ENCODE results near the gene FSD2. TPM values are rescaled to one million over a fixed set of nuclear protein-coding genes. Genes with fewer than 3 reads are reported as not detected.

FSD2 gene
- total and polyA plus RNA-seq, 2 donors (not counting 1 experiment from before 2014, with no cell fraction given), result not detected

DNA sequence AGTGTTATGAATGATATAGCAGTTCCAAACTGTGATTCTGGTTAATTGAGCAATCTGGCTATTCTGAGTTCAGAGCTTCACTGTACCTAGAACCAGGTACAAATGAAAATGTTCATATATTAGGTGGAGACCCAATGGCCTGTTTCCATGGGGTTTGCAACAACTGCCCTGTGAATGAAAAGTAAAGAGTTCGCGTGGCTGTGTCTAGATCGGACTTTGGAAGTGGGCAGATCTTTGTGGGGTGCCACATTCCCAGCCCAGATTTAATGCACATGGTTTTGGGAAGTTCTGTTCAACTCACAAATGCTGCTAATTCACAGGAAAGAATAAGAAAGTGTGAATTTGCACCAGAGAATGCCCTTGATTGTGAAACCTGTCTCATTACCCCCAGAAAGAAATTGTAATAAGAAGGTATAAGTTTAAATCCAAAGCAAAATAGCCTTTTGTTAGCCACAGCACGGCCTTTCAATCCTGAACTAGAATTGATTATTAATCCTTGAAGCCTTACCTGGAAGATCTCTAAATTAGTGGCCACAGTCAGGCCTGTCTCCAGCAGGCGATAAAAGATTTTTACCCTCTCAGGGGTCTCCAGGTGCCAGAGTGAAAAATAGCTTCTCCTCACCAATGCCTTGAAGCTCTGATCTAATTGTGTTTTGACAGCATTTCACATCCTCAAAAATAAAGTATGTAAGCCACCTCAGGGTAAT lies 26.2 kb upstream of the FSD2 start:
- ATAC-seq (ENCODE audit: low read depth), result no peak
- H2AFZ ChIP-seq (ENCODE audit: insufficient read depth, low read depth, low read length, poor library complexity, severe bottlenecking), result no peak overlapping the region
- H3K9me3 ChIP-seq (ENCODE audit: control extremely low read depth in 1 of 3, control insufficient read depth in 2 of 3, insufficient read depth in 1 of 3, low read length in 2 of 3), result no peaks in the 10 kb centered on the region
- H3K79me2 ChIP-seq (ENCODE audit: control insufficient read depth, insufficient read depth, low read length), result peaks cover 2% of the 10 kb centered on the region
- WGBS (ENCODE audit: insufficient coverage), result 100% methylated on average over 3 of the region's 5 CpGs
- H3K4me1 ChIP-seq (ENCODE audit: control insufficient read depth in 2 of 2, insufficient read depth in 2 of 2, low read length in 2 of 2), result no peaks in the 10 kb centered on the region
- H3K27ac Mint-ChIP-seq, result peak overlapping the region; percentile 4
- no peaks in the 10 kb centered on the region for H3K9me3 Mint-ChIP-seq (ENCODE audit: insufficient read depth)
- CTCF ChIA-PET, result interaction anchor here (1.2 to 2.2 kb wide), 3 partner anchors 13 to 21 kb away, joined by 4 to 7 read pairs (median 5); no protein-coding TSS in a partner anchor
- intact Hi-C loops (cut with micrococcal nuclease), result no loop called here
- no peaks in the 10 kb centered on the region for H3K27me3 Mint-ChIP-seq
- POLR2A ChIA-PET, result no interaction called here
- H3K9ac ChIP-seq (ENCODE audit: low read length), result no peak overlapping the region
- no peak overlapping the region for H3K4me3 ChIP-seq (ENCODE audit: control extremely low read depth in 1 of 5, extremely low read depth in 1 of 5, insufficient read depth in 1 of 5, low read depth in 2 of 5, low read length in 4 of 5)
- DNase-seq, result no peak
- H4K20me1 ChIP-seq (ENCODE audit: control insufficient read depth, insufficient read depth, low read length, poor library complexity, severe bottlenecking), result peaks cover 30% of the 10 kb centered on the region
- peaks cover 16% of the 10 kb centered on the region for H3K4me1 Mint-ChIP-seq
- H3K4me2 ChIP-seq (replicated peaks; ENCODE audit: low read depth, low read length, poor library complexity, severe bottlenecking), result no peak overlapping the region
- peaks cover 2 to 91% of the 10 kb centered on the region in 2 experiments for H3K36me3 ChIP-seq (replicated peaks in 1 of 2; ENCODE audit: control extremely low read depth in 1 of 2, control insufficient read depth in 1 of 2, extremely low read depth in 1 of 2, insufficient read depth in 2 of 2, low read length in 1 of 2)
- no peaks in the 10 kb centered on the region for H3K27me3 ChIP-seq (replicated peaks in 1 of 4; ENCODE audit: control extremely low read depth in 1 of 4, control insufficient read depth in 3 of 4, insufficient read depth in 4 of 4, low read length in 3 of 4)
- peak overlapping the region in 1 of 2 donors; percentile 9 for H3K27ac ChIP-seq (ENCODE audit: low read length in 2 of 2)
- TF ChIP-seq EZH2 (IDR thresholded peaks at IDR 0.05; ENCODE audit: borderline replicate concordance, insufficient read depth, low read depth, low read length, poor library complexity, severe bottlenecking), result no peak
- TF ChIP-seq, protein P1, sequence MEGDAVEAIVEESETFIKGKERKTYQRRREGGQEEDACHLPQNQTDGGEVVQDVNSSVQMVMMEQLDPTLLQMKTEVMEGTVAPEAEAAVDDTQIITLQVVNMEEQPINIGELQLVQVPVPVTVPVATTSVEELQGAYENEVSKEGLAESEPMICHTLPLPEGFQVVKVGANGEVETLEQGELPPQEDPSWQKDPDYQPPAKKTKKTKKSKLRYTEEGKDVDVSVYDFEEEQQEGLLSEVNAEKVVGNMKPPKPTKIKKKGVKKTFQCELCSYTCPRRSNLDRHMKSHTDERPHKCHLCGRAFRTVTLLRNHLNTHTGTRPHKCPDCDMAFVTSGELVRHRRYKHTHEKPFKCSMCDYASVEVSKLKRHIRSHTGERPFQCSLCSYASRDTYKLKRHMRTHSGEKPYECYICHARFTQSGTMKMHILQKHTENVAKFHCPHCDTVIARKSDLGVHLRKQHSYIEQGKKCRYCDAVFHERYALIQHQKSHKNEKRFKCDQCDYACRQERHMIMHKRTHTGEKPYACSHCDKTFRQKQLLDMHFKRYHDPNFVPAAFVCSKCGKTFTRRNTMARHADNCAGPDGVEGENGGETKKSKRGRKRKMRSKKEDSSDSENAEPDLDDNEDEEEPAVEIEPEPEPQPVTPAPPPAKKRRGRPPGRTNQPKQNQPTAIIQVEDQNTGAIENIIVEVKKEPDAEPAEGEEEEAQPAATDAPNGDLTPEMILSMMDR (IDR thresholded peaks at IDR 0.05), result no peak
- H3K4me3 Mint-ChIP-seq, result no peak overlapping the region

DNA sequence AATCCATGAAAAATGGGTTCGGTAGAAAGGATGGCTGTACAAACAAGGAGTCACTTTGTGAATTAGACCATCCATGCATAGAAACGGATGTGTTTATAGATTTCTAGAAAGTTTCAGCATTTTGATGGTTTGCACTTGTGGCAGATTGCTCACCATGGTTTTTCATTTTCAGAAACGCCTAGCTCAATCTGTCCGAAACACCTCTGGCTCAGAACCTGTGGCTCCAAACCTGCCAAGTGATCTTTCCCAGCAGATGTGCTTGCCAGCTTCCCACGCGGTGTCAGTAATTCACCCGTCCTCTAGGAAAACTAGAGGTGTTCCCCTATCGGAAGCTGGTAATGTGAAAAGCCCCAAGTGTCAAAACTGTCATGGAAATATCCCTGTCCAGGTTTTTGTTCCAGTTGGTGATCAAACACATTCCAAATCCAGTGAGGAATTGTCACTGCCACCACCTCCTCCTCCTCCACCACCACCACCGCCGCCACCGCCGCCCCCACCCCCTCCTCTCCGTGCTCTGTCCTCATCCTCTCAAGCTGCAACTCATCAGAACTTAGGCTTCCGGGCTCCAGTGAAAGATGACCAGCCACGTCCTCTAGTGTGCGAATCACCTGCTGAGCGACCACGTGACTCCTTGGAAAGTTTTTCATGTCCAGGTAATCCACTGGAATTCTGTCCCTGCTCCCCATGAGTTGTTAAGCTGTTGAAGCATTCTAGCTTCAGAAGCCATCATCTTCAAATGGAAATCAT lies 24.7 kb upstream of the FSD2 start:
- no peak overlapping the region for H2AFZ ChIP-seq (ENCODE audit: insufficient read depth, low read depth, low read length, poor library complexity, severe bottlenecking)
- H3K9me3 ChIP-seq (ENCODE audit: control extremely low read depth in 1 of 3, control insufficient read depth in 2 of 3, insufficient read depth in 1 of 3, low read length in 2 of 3), result no peaks in the 10 kb centered on the region
- POLR2A ChIA-PET, result no interaction called here
- H3K27ac ChIP-seq (ENCODE audit: low read length in 2 of 2), result no peak overlapping the region
- peaks cover 16% of the 10 kb centered on the region for H3K4me1 Mint-ChIP-seq
- no peaks in the 10 kb centered on the region for H3K9me3 Mint-ChIP-seq (ENCODE audit: insufficient read depth)
- peaks cover 38% of the 10 kb centered on the region for H4K20me1 ChIP-seq (ENCODE audit: control insufficient read depth, insufficient read depth, low read length, poor library complexity, severe bottlenecking)
- H3K4me2 ChIP-seq (replicated peaks; ENCODE audit: low read depth, low read length, poor library complexity, severe bottlenecking), result no peak overlapping the region
- H3K36me3 ChIP-seq (replicated peaks in 1 of 2; ENCODE audit: control extremely low read depth in 1 of 2, control insufficient read depth in 1 of 2, extremely low read depth in 1 of 2, insufficient read depth in 2 of 2, low read length in 1 of 2), result peaks cover 2 to 92% of the 10 kb centered on the region in 2 experiments
- H3K79me2 ChIP-seq (ENCODE audit: control insufficient read depth, insufficient read depth, low read length), result peaks cover 2% of the 10 kb centered on the region
- no peak for TF ChIP-seq EZH2 (IDR thresholded peaks at IDR 0.05; ENCODE audit: borderline replicate concordance, insufficient read depth, low read depth, low read length, poor library complexity, severe bottlenecking)
- TF ChIP-seq, protein P1 (IDR thresholded peaks at IDR 0.05), result no peak
- 94% methylated on average over 16 of the region's 18 CpGs for WGBS (ENCODE audit: insufficient coverage)
- ATAC-seq (ENCODE audit: low read depth), result no peak
- intact Hi-C loops (cut with micrococcal nuclease), result no loop called here
- H3K27me3 ChIP-seq (replicated peaks in 1 of 4; ENCODE audit: control extremely low read depth in 1 of 4, control insufficient read depth in 3 of 4, insufficient read depth in 4 of 4, low read length in 3 of 4), result no peaks in the 10 kb centered on the region
- no peak overlapping the region for H3K9ac ChIP-seq (ENCODE audit: low read length)
- CTCF ChIA-PET, result no interaction called here
- DNase-seq, result no peak
- H3K4me3 Mint-ChIP-seq, result no peak overlapping the region
- H3K27ac Mint-ChIP-seq, result no peak overlapping the region
- H3K27me3 Mint-ChIP-seq, result no peaks in the 10 kb centered on the region
- H3K4me1 ChIP-seq (ENCODE audit: control insufficient read depth in 2 of 2, insufficient read depth in 2 of 2, low read length in 2 of 2), result no peaks in the 10 kb centered on the region
- H3K4me3 ChIP-seq (ENCODE audit: control extremely low read depth in 1 of 5, extremely low read depth in 1 of 5, insufficient read depth in 1 of 5, low read depth in 2 of 5, low read length in 4 of 5), result no peak overlapping the region

Measured in B cell (primary cell).